Smooth muscle cell of bladder (primary cell): ENCODE measurements around the gene GIGYF2. TPM values are rescaled to one million over a fixed set of nuclear protein-coding genes. Genes with fewer than 3 reads are reported as not detected.

Experiments
- total RNA-seq: library from RNA; depleted of rRNA; stranded (reverse); fragments of >200 nt; gene quantifications from 2 replicates; pipeline ENCODE4 v1.2.3, GENCODE V29; 2014

GIGYF2 gene, protein sequence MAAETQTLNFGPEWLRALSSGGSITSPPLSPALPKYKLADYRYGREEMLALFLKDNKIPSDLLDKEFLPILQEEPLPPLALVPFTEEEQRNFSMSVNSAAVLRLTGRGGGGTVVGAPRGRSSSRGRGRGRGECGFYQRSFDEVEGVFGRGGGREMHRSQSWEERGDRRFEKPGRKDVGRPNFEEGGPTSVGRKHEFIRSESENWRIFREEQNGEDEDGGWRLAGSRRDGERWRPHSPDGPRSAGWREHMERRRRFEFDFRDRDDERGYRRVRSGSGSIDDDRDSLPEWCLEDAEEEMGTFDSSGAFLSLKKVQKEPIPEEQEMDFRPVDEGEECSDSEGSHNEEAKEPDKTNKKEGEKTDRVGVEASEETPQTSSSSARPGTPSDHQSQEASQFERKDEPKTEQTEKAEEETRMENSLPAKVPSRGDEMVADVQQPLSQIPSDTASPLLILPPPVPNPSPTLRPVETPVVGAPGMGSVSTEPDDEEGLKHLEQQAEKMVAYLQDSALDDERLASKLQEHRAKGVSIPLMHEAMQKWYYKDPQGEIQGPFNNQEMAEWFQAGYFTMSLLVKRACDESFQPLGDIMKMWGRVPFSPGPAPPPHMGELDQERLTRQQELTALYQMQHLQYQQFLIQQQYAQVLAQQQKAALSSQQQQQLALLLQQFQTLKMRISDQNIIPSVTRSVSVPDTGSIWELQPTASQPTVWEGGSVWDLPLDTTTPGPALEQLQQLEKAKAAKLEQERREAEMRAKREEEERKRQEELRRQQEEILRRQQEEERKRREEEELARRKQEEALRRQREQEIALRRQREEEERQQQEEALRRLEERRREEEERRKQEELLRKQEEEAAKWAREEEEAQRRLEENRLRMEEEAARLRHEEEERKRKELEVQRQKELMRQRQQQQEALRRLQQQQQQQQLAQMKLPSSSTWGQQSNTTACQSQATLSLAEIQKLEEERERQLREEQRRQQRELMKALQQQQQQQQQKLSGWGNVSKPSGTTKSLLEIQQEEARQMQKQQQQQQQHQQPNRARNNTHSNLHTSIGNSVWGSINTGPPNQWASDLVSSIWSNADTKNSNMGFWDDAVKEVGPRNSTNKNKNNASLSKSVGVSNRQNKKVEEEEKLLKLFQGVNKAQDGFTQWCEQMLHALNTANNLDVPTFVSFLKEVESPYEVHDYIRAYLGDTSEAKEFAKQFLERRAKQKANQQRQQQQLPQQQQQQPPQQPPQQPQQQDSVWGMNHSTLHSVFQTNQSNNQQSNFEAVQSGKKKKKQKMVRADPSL (N-terminal part only)
- 43.9 and 55.8 TPM in 2 replicates for total RNA-seq

DNA sequence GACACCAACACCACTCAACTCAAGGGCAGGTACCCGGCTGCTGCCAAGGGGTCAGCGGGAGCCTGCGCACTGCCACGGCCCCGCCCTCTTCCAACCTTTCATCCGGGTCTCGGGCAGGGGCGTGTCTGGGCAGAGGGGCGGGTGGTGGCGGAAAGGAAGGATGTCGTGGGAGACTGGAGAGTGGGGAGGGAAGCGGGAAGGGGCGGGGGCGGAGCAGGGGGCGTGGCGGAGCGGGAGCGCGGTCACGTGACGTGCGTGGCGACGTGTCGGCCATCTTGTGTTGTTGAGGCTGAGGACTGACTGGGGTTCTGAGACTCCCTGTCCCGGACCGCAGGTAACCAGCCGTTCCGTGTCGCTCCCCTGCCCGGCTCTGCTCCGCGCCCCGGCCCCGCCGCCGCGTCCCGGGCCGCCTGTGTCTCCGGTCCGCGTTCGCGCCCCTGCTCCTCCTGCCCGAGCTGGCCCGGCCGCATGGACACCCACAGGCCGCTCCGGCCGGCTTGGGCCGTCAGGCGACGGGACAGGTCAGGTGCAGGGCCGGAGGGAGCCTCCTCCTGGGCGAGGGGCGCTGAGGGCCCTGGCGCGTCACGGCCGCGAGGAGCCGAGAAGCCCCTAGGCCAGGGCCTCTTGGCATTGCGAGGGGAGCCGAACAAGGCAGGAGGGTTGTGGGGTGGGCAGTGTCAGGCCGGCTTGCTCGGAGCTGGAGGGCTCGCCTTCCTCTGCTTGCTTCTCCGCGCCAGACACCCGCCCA is at the start of gene GIGYF2:
GIGYF2 (plus strand) TSS at position 273 of the 748 bp plus-strand sequence. CDS start 37,867 bp downstream, outside the sequence.

DNA sequence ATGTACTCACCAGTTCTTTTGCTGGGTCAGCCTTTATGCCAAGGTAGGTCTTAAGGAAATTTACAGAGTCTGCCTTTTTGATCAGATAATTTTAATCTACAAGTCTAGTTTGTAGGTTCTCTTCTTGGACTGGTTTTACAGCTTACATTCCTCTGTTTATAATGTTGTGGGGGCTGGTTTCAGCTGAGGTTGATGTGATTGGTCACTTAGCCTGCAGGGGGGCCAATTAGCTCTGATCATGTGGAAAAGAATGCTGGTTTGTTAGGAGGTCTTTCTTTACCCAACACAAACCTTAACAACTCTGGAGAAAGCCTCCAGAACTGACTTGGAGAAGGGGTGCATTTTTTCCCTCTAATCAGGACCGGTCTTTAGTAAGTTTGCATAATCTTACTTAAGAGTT is 79.3 kb downstream of the GIGYF2 start, which contains the start of gene KCNJ13:
KCNJ13 (minus strand) TSS at position 131 of the 400 bp plus-strand sequence. CDS start 5,203 bp downstream, outside the sequence.

DNA sequence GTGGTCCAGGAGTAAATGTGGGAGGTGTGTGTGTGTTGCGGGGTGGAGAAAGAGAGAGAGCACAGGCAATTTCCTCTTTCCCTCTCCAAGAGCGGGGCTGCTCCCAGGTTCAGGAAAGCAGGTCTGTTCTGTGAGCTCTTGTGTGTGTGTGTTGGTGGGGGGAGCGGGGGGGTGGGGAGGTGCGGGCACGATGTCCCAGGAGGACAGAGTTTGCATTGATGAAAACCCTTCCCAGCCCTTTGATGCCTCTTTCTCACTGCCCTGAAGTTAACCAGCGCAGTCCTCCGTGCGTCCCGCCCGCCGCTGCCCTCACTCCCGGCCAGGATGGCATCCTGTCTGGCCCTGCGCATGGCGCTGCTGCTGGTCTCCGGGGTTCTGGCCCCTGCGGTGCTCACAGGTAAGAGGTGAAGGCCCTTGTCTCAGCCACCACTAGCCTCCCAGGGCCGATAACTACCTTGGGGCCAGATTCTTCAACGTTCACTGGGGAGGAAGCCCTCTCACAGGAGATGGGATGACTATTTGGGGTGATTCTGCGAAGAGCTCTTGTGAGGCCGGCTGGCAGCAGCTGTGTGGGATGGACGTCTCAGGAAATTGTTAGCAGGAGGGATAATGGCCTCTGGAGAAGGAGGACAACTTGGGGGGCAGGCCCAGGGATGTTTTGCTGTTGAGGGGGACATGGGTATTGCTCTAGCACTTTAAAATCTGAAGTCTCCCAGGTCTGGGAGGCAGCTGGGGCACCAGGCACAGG is 173.1 kb downstream of the GIGYF2 start, which contains the start of gene SNORC:
SNORC (plus strand) TSS at position 247 of the 748 bp plus-strand sequence; CDS start at position 325, 78 bp downstream.

Other genes starting within 250 kb of the GIGYF2 start
- gene ALPI, start 241.2 kb upstream of the GIGYF2 start, total RNA-seq = not detected in 2 replicates
- not detected in 2 replicates for gene ECEL1, start 209.5 kb upstream of the GIGYF2 start, total RNA-seq
- not detected in 2 replicates for gene PRSS56, start 176.9 kb upstream of the GIGYF2 start, total RNA-seq
- not detected in 2 replicates for gene CHRND, start 171.2 kb upstream of the GIGYF2 start, total RNA-seq
- gene CHRNG, start 157.6 kb upstream of the GIGYF2 start, total RNA-seq = not detected in 2 replicates
- 1.1 and 1.8 TPM in 2 replicates for gene TIGD1, start 146.8 kb upstream of the GIGYF2 start, total RNA-seq
- 101 and 137 TPM in 2 replicates for gene EIF4E2, start 146.6 kb upstream of the GIGYF2 start, total RNA-seq
- gene EFHD1, start 63.7 kb upstream of the GIGYF2 start, total RNA-seq = not detected in 2 replicates
- gene KCNJ13, start 79.2 kb downstream of the GIGYF2 start, total RNA-seq = not detected in 2 replicates
- 0.57 and 0.92 TPM in 2 replicates for gene SNORC, start 172.9 kb downstream of the GIGYF2 start, total RNA-seq